SIG-M5 (cell line): ENCODE data around the gene SPRR2F.
"Not testable (repeated sequence)": the region's sequence is repeated elsewhere in the genome, so short reads cannot be mapped to it uniquely, and the experiment has no call there.

Experiments used
- DNase-seq: peaks from one replicate; lab custom pipeline; 2025; lab: John Stamatoyannopoulos, UW

SPRR2F gene, protein sequence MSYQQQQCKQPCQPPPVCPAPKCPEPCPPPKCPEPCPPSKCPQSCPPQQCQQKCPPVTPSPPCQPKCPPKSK

GRCh38 chr1:153113416-153113815 lies at the start of gene SPRR2F:
Gene SPRR2F, minus strand, starts transcription at chr1:153113516. Its CDS starts 783 bp downstream, at chr1:153112733.
- DNase-seq, result no peak

GRCh38 chr1:153155541-153155940 lies 42.2 kb upstream of the SPRR2F start:
- no peak for DNase-seq

GRCh38 chr1:153152481-153152880 lies 39.2 kb upstream of the SPRR2F start:
- no peak for DNase-seq

DNA sequence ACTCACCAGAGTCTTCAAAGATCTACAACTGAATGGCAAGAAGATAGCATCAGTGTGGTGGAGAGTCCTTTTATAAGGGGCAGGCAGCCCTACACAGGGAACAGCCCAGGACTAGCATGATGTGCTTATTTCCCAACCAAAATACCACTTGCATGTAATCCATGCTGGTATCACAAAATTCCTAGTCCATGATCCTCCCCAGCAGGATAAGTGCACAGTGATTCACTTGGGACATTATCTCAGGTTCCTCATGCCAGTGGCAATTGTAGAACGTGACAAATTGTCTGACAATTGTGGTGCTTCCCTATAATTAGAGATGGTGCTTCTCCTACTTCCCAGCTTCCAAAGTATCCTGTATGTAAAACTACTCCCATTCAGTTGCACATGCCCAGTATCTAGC lies 37.5 kb upstream of the SPRR2F start, which contains the start of gene SPRR2G:
Gene SPRR2G (minus strand): TSS at position 45 of the 400 bp plus-strand sequence. CDS start 780 bp downstream, outside the sequence.
- no peak for DNase-seq

- DNase-seq, result no peak
These were observed 28.1 kb upstream of the SPRR2F start for GRCh38 chr1:153141377-153141776.

DNA sequence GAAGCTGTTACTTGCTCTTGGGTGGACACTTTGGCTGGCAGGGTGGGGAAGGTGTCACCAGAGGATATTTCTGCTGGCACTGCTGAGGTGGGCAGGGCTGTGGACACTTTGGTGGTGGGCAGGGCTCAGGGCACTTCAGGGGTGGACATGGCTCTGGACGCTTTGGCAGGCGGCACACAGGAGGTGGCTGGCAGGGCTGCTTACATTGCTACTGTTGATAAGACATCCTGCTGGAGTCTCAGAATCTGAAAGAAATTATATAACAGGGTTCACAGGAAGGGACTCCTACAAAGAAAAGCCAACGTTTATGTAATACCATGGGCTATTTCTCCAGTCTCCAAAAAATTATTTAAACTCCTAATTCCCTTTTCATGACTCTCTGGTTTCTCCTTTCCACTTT lies 27.2 kb upstream of the SPRR2F start:
- DNase-seq, result no peak

DNA sequence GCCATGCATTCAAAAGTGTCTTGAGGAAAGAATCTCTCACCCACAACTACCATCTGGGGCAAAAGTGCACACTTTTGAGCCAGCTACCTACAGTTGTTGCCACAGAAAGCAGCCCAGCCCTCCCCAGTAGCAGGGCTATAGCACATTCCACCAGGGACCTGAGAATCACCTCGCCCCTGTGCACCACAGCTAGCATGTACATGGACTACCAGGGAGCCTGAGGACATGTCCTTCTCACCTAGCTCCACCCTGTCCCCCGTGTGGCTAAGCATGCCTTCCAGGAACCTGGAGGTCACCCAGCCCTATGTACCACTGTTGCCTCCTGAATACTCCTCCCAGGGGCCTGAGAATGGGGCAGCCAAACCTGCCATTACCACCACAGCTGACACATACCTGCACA lies 20.4 kb upstream of the SPRR2F start:
- no peak for DNase-seq

DNA sequence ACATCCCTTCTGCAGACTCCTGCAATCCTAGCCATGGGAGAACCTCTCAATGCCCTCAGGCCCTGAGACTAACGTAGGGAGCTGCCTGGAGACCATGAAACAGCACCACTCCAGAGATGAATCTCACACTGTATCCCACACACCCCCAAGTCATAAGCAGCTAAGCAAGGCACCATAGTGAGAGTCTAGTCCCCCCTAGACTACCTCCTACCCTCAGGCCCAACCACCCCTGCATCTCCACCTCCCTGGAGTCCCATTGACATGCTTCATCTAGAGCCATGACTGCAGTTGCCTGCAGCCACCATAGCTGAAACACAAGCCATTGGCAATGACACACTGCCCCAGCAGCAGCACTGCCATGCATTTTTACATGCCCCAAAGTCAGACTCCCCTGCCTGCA lies 20.0 kb upstream of the SPRR2F start:
- DNase-seq, result no peak

DNA sequence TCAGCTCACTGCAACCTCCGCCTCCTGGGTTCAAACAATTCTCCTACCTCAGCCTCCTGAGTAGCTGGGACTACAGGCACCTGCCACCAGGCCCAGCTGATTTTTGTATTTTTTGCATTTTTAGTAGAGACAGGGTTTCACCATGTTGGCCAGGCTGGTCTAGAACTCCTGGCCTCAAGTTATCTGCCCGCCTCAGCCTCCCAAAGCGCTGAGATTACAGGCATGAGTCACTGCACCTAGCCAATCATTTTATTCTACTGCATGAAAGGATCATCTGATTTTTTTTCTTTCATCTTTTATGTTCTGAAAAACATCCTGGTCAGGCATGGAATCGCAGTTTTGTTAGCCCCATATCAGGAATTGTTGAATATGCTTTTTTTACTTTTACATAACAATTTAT lies 15.4 kb upstream of the SPRR2F start:
- not testable (repeated sequence) for DNase-seq

DNA sequence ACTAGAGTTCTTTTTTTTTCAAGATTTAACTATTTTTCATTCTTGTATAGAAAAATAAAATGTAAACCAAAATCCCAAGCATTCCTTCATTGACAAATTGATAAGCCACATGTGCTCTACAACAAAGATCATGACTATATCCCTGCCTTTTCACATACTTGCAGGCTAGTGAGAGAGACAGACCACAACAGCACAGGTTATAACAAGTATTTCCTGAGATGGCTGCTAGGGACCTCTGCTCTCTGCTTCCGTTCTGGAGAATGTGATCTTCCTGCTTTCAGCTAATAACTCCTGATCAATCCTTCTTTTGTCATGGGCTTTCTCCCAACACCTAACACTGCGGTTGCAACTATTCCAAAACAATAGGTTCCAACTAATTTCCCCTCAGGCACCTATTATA lies 14.0 kb upstream of the SPRR2F start:
- no peak for DNase-seq

DNA sequence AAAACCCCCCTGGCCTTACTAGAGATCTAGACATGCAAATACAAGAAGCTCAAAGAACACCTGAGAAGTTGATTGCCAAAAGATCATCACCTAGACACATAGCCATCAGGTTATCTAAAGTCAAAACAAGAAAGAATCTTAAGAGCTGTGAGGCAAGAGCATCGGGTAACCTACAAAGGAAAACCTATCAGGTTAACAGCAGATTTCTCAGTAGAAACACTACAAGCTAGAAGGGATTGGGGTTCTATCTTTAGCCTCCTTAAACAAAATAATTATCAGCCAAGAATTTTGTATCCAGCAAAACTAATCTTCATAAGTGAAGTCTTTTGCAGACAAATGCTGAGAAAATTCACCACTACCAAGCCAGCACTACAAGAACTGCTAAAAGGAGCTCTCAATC lies 12.2 kb upstream of the SPRR2F start:
- DNase-seq, result no peak

DNA sequence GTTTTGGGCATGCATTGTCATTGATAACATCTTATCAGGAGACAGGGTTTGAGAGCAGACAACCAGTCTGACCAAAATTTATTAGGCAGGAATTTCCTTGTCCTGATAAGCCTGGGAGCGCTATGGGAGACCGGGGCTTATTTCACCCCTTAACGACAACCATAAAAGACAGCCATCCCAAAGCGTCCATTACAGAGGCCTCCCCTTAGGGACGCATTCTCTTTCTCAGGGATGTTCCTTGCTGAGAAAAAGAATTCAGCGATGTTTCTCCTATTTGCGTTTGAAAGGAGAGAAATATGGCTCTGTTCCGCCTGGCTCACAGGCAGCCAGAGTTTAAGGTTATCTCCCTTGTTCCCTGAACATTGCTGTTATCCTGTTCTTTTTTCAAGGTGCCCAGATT lies 10.5 kb upstream of the SPRR2F start:
- DNase-seq, result not testable (repeated sequence)

DNA sequence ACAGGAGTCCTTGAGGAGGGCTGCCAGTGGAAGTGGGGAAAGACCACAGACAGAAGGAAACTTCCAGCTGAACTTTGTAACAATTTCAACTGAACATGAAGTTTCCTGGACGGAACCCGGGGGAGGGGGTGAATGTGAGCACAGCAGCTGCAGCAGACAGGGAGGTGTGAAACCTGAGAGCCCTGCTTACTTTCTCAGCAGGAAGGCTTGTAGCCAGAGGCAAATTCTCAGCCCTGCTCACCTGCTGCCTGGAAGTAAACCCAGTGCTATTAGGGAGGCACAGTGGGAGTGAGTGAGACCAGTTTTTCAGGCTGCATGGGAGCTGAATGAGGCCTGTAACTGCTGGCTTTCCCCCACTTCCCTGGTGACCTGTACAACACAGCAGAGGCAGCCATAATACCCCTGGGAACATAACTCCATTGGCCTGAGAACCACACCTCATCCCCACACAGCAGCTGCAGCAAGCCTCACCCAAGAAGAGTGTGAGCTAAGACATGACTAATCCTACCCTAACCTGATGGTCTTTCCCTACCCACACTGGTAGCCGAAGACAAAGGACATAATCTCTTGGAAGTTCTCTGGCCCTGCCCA lies 9.6 kb upstream of the SPRR2F start:
- DNase-seq, result no peak

- DNase-seq, result no peak
These were observed 7.6 kb upstream of the SPRR2F start for GRCh38 chr1:153120945-153121344.

DNA sequence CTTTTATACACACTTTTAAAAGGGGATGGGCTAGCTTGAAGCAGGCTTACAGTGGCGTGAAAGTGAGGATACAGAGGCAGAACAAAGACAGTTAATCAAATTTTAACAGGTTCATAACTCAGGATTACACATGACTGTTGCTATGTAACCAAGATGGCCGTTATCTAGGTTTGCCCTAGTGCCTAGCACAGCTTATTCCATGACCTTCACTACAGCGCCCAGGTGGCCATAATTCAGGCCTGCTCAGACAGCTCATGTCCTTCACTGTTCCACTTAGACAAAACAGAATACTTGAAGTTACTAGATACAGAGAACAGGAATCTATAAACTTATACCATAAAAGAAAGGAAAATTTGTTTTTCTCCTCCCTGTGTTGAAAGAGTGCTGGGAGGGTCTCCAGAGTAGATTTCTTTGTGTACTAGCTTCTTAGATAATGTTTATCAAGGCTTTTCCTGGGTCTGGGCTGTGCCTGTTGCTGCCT lies 6.2 kb upstream of the SPRR2F start:
- no peak for DNase-seq

- not testable (repeated sequence) for DNase-seq
These were observed 1.9 kb upstream of the SPRR2F start for GRCh38 chr1:153115264-153115663.

DNA sequence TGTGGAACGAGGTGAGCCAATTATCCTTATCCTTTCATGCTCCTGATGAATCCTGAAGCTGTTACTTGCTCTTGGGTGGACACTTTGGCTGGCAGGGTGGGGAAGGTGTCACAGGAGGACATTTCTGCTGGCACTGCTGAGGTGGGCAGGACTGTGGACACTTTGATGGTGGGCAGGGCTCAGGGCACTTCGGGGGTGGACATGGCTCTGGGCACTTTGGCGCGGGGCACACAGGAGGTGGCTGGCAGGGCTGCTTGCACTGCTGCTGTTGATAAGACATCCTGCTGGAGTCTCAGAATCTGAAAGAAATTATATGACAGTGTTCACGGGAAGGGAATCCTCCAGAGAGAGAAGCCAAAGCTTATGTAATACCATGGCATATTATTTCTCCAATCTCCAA lies 862 bp downstream of the SPRR2F start:
- DNase-seq, result not testable (repeated sequence)

- no peak for DNase-seq
These were observed 13.1 kb downstream of the SPRR2F start for GRCh38 chr1:153100245-153100644.

- no peak for DNase-seq
These were observed 13.8 kb downstream of the SPRR2F start for GRCh38 chr1:153099461-153100045.

DNA sequence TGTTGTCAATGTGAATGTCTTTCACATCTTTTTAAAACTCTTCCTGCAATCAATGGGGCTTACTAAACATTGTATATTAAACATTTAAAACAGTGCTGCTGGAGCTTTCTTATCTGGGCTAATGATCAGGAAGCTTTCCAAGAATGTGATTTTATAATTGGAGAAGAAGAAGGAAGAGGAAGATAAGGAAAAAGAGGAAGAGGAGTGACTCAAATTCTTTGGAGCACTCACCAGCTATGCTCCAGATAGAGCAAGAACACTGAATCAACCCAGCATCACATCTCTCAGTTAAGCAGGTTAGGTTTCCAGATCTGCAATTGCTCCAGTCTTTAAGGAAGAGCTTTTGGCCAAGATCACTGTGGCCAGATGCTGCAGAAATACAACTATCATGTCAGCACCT lies 17.6 kb downstream of the SPRR2F start:
- DNase-seq, result no peak

GRCh38 chr1:153094426-153094825 lies 18.9 kb downstream of the SPRR2F start, which contains the start of gene SPRR2E:
Gene SPRR2E, minus strand, starts transcription at chr1:153094526. Its CDS starts 775 bp downstream, at chr1:153093751.
- no peak for DNase-seq

DNA sequence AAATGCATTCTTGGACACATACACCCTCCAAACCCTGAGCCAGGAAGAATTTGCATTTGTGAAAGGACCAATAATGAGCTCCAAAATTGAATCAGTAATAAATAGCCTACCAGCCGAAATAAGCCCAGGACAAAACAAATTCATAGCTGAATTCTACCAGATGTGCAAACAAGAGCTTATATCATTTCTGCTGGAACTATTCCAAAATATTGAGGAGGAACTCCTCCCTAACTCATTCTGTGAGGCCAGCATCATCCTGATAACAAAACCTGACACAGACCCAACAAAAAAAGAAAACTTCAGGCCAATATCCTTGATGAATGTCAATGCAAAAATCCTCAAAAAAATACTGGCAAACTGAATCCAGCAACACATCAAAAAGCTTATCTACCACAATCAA lies 25.7 kb downstream of the SPRR2F start:
- DNase-seq, result no peak

DNA sequence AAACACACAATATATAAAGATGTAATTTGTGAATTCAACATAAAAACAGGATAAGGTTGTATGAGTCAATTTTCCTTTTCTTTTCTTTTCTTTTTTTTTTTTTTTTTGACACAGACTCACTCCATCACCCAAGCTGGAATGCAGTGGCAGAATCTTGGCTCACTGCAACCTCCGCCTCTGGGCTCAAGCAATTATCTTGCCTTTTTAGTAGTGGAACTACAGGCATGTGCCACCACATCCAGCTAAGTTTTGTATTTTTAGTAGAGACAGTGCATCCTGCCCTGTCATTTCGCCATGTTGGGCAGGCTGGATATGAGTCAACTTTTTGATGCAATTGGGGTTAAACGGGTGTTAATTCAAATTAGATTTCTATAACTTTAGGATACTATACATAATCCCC lies 31.6 kb downstream of the SPRR2F start:
- DNase-seq, result no peak
